ENCODE measurements around the gene RBFOX2. TPM values are rescaled to one million over a fixed set of nuclear protein-coding genes. Genes with fewer than 3 reads are reported as not detected.

Gene RBFOX2
- total RNA-seq, 2 experiments from 2014 or later: 1.9 to 2.4 TPM

GRCh38 chr22:35997438-35997837, 31.2 kb downstream of the RBFOX2 start:
- H3K27ac Mint-ChIP-seq: no peak overlapping the region
- no peaks in the 10 kb centered on the region for H3K27me3 ChIP-seq (ENCODE audit: control insufficient read depth in 1 of 2, insufficient read depth in 2 of 2, low read length in 2 of 2)
- intact Hi-C loops (cut with DNase I, micrococcal nuclease): no loop called here
- POLR2A ChIA-PET: no interaction called here
- CTCF ChIA-PET: no interaction called here
- no peaks in the 10 kb centered on the region for H3K9me3 Mint-ChIP-seq
- H3K27ac ChIP-seq (ENCODE audit: low read depth in 1 of 2, low read length in 2 of 2): no peak overlapping the region
- no peaks in the 10 kb centered on the region for H3K4me1 ChIP-seq (ENCODE audit: insufficient read depth, low read length)
- H3K36me3 ChIP-seq (ENCODE audit: insufficient read depth, low read length): no peaks in the 10 kb centered on the region
- ATAC-seq (ENCODE audit: poor library complexity): no peak
- no peaks in the 10 kb centered on the region for H3K27me3 Mint-ChIP-seq
- H3K4me3 Mint-ChIP-seq: no peak overlapping the region
- no peak for TF ChIP-seq CTCF (IDR thresholded peaks at IDR 0.05)
- no peaks in the 10 kb centered on the region for H3K9me3 ChIP-seq (ENCODE audit: control insufficient read depth in 1 of 2, insufficient read depth in 1 of 2, low read length in 2 of 2)
- no peaks in the 10 kb centered on the region for H3K36me3 Mint-ChIP-seq (ENCODE audit: low read depth)
- DNase-seq: no peak
- no peak overlapping the region for H3K4me3 ChIP-seq (ENCODE audit: low read length)
- H3K4me1 Mint-ChIP-seq (ENCODE audit: low read depth): no peaks in the 10 kb centered on the region

GRCh38 chr22:35996596-35996995, 32.0 kb downstream of the RBFOX2 start:
- no peak overlapping the region for H3K27ac ChIP-seq (ENCODE audit: low read depth in 1 of 2, low read length in 2 of 2)
- H3K4me1 Mint-ChIP-seq (ENCODE audit: low read depth): no peaks in the 10 kb centered on the region
- CTCF ChIA-PET: no interaction called here

GRCh38 chr22:35995772-35996171, 32.9 kb downstream of the RBFOX2 start:
- intact Hi-C loops (cut with DNase I, micrococcal nuclease): no loop called here
- Histone ChIP-seq H3K4me1 (ENCODE audit: insufficient read depth, low read length) (no peaks in the 10 kb centered on the region), H3K36me3 (ENCODE audit: insufficient read depth, low read length) (no peaks in the 10 kb centered on the region), H3K4me3 (ENCODE audit: low read length) (no peak overlapping the region), H3K27ac (ENCODE audit: low read depth in 1 of 2, low read length in 2 of 2) (no peak overlapping the region), H3K27me3 (ENCODE audit: control insufficient read depth in 1 of 2, insufficient read depth in 2 of 2, low read length in 2 of 2) (no peaks in the 10 kb centered on the region), H3K9me3 (ENCODE audit: control insufficient read depth in 1 of 2, insufficient read depth in 1 of 2, low read length in 2 of 2) (no peaks in the 10 kb centered on the region)
- no peak for DNase-seq
- H3K4me1 Mint-ChIP-seq (ENCODE audit: low read depth): no peaks in the 10 kb centered on the region
- ChIA-PET POLR2A (no interaction called here), CTCF (no interaction called here)
- no peak for TF ChIP-seq CTCF (IDR thresholded peaks at IDR 0.05)
- H3K4me3 Mint-ChIP-seq: no peak overlapping the region
- H3K27ac Mint-ChIP-seq: no peak overlapping the region
- no peak for ATAC-seq (ENCODE audit: poor library complexity)
- H3K9me3 Mint-ChIP-seq: no peaks in the 10 kb centered on the region
- no peaks in the 10 kb centered on the region for H3K36me3 Mint-ChIP-seq (ENCODE audit: low read depth)
- H3K27me3 Mint-ChIP-seq: no peaks in the 10 kb centered on the region

More at GRCh38 chr22:35996596-35996995, 32.0 kb downstream of the RBFOX2 start:
- no peak overlapping the region for H3K4me3 ChIP-seq (ENCODE audit: low read length)
- Mint-ChIP-seq H3K4me3 (no peak overlapping the region), H3K27ac (no peak overlapping the region), H3K9me3 (no peaks in the 10 kb centered on the region), H3K36me3 (ENCODE audit: low read depth) (no peaks in the 10 kb centered on the region), H3K27me3 (no peaks in the 10 kb centered on the region)
- H3K9me3 ChIP-seq (ENCODE audit: control insufficient read depth in 1 of 2, insufficient read depth in 1 of 2, low read length in 2 of 2): no peaks in the 10 kb centered on the region
- ATAC-seq (ENCODE audit: poor library complexity): no peak
- intact Hi-C loops (cut with DNase I, micrococcal nuclease): no loop called here
- no peaks in the 10 kb centered on the region for H3K4me1 ChIP-seq (ENCODE audit: insufficient read depth, low read length)
- H3K36me3 ChIP-seq (ENCODE audit: insufficient read depth, low read length): no peaks in the 10 kb centered on the region
- POLR2A ChIA-PET: no interaction called here
- TF ChIP-seq CTCF (IDR thresholded peaks at IDR 0.05): no peak
- DNase-seq: no peak
- no peaks in the 10 kb centered on the region for H3K27me3 ChIP-seq (ENCODE audit: control insufficient read depth in 1 of 2, insufficient read depth in 2 of 2, low read length in 2 of 2)
